Neural progenitor cell (in vitro differentiated cells): Measurements from ENCODE around the gene GPD2. TPM values are rescaled to one million over a fixed set of nuclear protein-coding genes. Genes with fewer than 3 reads are reported as not detected.
"Not testable (repeated sequence)": the region's sequence is repeated elsewhere in the genome, so short reads cannot be mapped to it uniquely, and the experiment has no call there.

ENCODE experiments used
- DNase-seq: peaks from one replicate; pipeline ENCODE4 v3.0.0-alpha.2; 2016; ENCODE audit warnings: low spot score
- H2AFZ ChIP-seq: fragments of 200-600 bp; sonication (generic); replicated peaks from 2 replicates; pipeline ENCODE4 v1.6.1; 2016; ENCODE audit warnings: antibody characterized with exemption
- H3F3A ChIP-seq: fragments of 200-600 bp; sonication (generic); 2 replicates; pipeline ENCODE4 v1.6.1; 2016; ENCODE audit warnings: antibody characterized with exemption, low read depth
- H3K27ac ChIP-seq: fragments of 200-600 bp; sonication (generic); 2 replicates; pipeline ENCODE4 v1.5.1; 2016; ENCODE audit warnings: mild to moderate bottlenecking
- H3K27me3 ChIP-seq: fragments of 200-600 bp; sonication (generic); 2 replicates; pipeline ENCODE4 v1.6.1; 2016; ENCODE audit warnings: mild to moderate bottlenecking, moderate library complexity
- H3K36me3 ChIP-seq: fragments of 200-600 bp; sonication (generic); 2 replicates; pipeline ENCODE4 v1.5.1; 2016
- H3K4me1 ChIP-seq: fragments of 200-600 bp; sonication (generic); 2 replicates; pipeline ENCODE4 v1.6.1; 2016; ENCODE audit warnings: mixed run types
- H3K4me2 ChIP-seq: fragments of 200-600 bp; sonication (generic); 2 replicates; pipeline ENCODE4 v1.6.1; 2016
- H3K4me3 ChIP-seq: fragments of 200-600 bp; sonication (generic); 2 replicates; pipeline ENCODE4 v1.5.1; 2016
- H3K79me2 ChIP-seq: fragments of 200-600 bp; sonication (generic); 2 replicates; pipeline ENCODE4 v1.6.1; 2016; ENCODE audit warnings: low read depth
- H3K9ac ChIP-seq: fragments of 200-600 bp; sonication (generic); 2 replicates; pipeline ENCODE4 v1.6.1; 2016
- H3K9me3 ChIP-seq: fragments of 200-600 bp; sonication (generic); 2 replicates; pipeline ENCODE4 v1.5.1; 2016; ENCODE audit warnings: low read depth
- H4K20me1 ChIP-seq: fragments of 200-600 bp; sonication (generic); 2 replicates; pipeline ENCODE4 v1.6.1; 2016; ENCODE audit warnings: low read depth
- H3K27ac Mint-ChIP-seq: 3 replicates; pipeline ENCODE4 v1.8.0; 2021; ENCODE audit warnings: mixed read lengths
- H3K27me3 Mint-ChIP-seq: 2 replicates; pipeline ENCODE4 v1.8.0; 2022; ENCODE audit warnings: low read depth, mild to moderate bottlenecking, inconsistent platforms, moderate library complexity, mixed read lengths; ENCODE audit not compliant: insufficient read depth
- H3K36me3 Mint-ChIP-seq: 3 replicates; pipeline ENCODE4 v1.8.0; 2021; ENCODE audit warnings: mixed read lengths
- H3K4me1 Mint-ChIP-seq: 3 replicates; pipeline ENCODE4 v1.8.0; 2021; ENCODE audit warnings: mixed read lengths
- H3K4me3 Mint-ChIP-seq: 3 replicates; pipeline ENCODE4 v1.8.0; 2021; ENCODE audit warnings: mild to moderate bottlenecking, moderate library complexity, mixed read lengths
- H3K9me3 Mint-ChIP-seq: 3 replicates; pipeline ENCODE4 v1.8.0; 2020; ENCODE audit warnings: mixed read lengths
- EZH2 ChIP-seq: fragments of 200-600 bp; sonication (generic); IDR thresholded peaks from 2 replicates; pipeline ENCODE4 v1.6.1; 2017; ENCODE audit warnings: antibody characterized with exemption, mild to moderate bottlenecking, moderate library complexity
- EZH2phosphoT487 ChIP-seq: fragments of 200-600 bp; sonication (generic); IDR thresholded peaks from 2 replicates; pipeline ENCODE4 v1.6.1; 2017; ENCODE audit warnings: antibody characterized with exemption
- total RNA-seq: library from RNA; depleted of rRNA; stranded (reverse); fragments of >200 nt; gene quantifications from 2 replicates; pipeline ENCODE4 v1.2.3, GENCODE V29; 2015; ENCODE audit warnings: low replicate concordance
- TF ChIP-seq, protein P1 (sequence below): fragments of 200-600 bp; sonication (generic); IDR thresholded peaks from 2 replicates; pipeline ENCODE4 v1.5.1; 2017; ENCODE audit warnings: antibody characterized with exemption, mild to moderate bottlenecking

The GPD2 gene
- total RNA-seq, 1 donor from 2014 or later: 176 TPM

DNA sequence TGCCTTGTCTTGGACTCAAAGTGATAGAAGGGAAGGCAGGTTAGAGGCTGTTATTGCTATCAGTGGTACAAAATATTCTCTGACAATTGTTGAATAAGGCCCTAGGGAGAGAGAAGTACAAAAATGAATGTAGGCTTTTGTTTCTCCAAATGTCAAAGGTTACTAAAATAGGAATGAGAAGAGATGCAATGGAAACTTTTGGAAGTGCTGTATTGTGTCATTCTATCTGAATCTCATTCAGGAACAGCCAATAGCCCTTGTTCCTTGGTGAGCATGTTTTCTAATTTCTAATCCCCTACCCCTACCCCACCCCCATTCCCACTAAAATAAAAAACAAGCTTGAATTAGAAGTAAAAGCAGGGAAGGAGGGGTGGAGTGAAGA is 166.4 kb downstream of the GPD2 start:
- no peak for TF ChIP-seq EZH2phosphoT487
- no peak for TF ChIP-seq EZH2
- TF ChIP-seq, protein P1, sequence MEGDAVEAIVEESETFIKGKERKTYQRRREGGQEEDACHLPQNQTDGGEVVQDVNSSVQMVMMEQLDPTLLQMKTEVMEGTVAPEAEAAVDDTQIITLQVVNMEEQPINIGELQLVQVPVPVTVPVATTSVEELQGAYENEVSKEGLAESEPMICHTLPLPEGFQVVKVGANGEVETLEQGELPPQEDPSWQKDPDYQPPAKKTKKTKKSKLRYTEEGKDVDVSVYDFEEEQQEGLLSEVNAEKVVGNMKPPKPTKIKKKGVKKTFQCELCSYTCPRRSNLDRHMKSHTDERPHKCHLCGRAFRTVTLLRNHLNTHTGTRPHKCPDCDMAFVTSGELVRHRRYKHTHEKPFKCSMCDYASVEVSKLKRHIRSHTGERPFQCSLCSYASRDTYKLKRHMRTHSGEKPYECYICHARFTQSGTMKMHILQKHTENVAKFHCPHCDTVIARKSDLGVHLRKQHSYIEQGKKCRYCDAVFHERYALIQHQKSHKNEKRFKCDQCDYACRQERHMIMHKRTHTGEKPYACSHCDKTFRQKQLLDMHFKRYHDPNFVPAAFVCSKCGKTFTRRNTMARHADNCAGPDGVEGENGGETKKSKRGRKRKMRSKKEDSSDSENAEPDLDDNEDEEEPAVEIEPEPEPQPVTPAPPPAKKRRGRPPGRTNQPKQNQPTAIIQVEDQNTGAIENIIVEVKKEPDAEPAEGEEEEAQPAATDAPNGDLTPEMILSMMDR: no peak

DNA sequence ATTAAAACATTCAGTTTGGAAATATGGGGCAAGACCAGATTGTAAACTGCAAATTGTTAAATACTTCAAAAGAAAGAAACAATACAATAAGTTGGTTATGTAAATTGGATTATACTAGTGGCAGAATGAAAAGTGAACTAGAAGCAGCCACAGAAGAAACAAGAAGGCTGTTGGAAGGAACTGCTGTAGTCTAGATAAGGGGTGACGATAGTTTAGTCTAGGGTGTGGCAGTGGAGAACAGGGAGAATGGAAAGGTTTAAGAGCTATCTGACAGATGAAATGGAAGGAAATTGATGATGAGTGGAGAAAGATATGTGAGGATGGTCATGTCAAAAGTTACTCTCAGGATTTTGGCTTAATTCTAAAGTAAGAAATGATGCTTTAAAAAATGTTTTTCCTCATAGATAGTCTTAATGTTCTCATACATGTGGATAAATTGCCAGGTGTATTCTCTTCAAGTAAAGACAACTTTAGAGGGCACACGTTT is 179.7 kb downstream of the GPD2 start:
- Mint-ChIP-seq H3K9me3 (no peaks in the 10 kb centered on the region), H3K36me3 (no peaks in the 10 kb centered on the region), H3K4me1 (no peaks in the 10 kb centered on the region), H3K27ac (no peak overlapping the region), H3K27me3 (no peaks in the 10 kb centered on the region), H3K4me3 (no peak overlapping the region)
- no peaks in the 10 kb centered on the region for H3K36me3 ChIP-seq
- no peak overlapping the region for H3K27ac ChIP-seq
- no peak overlapping the region for H3K4me3 ChIP-seq
- no peaks in the 10 kb centered on the region for H3K27me3 ChIP-seq
- TF ChIP-seq EZH2phosphoT487: no peak
- TF ChIP-seq, protein P1: no peak
- TF ChIP-seq EZH2: no peak
- no peak overlapping the region for H3K4me2 ChIP-seq
- H3K79me2 ChIP-seq: no peaks in the 10 kb centered on the region
- no peaks in the 10 kb centered on the region for H3F3A ChIP-seq
- no peak overlapping the region for H3K9ac ChIP-seq
- no peaks in the 10 kb centered on the region for H3K9me3 ChIP-seq
- H2AFZ ChIP-seq: no peak overlapping the region
- no peak for DNase-seq
- H4K20me1 ChIP-seq: no peaks in the 10 kb centered on the region
- peaks cover 6% of the 10 kb centered on the region for H3K4me1 ChIP-seq

More for the DNA sequence above, 166.4 kb downstream of the GPD2 start:
- H3K9me3 Mint-ChIP-seq: no peaks in the 10 kb centered on the region
- H3K4me1 Mint-ChIP-seq: peaks cover 3% of the 10 kb centered on the region
- H3K36me3 ChIP-seq: no peaks in the 10 kb centered on the region
- H3K27me3 ChIP-seq: no peaks in the 10 kb centered on the region
- H3K36me3 Mint-ChIP-seq: no peaks in the 10 kb centered on the region
- H2AFZ ChIP-seq: no peak overlapping the region
- H3K4me2 ChIP-seq: no peak overlapping the region
- no peak overlapping the region for H3K4me3 ChIP-seq
- H3K9ac ChIP-seq: no peak overlapping the region
- DNase-seq: no peak
- H4K20me1 ChIP-seq: no peaks in the 10 kb centered on the region
- no peak overlapping the region for H3K27ac ChIP-seq
- peaks cover 7% of the 10 kb centered on the region for H3K4me1 ChIP-seq
- no peak overlapping the region for H3K4me3 Mint-ChIP-seq
- no peaks in the 10 kb centered on the region for H3K27me3 Mint-ChIP-seq
- H3K9me3 ChIP-seq: no peaks in the 10 kb centered on the region
- no peaks in the 10 kb centered on the region for H3F3A ChIP-seq
- H3K79me2 ChIP-seq: no peaks in the 10 kb centered on the region
- no peak overlapping the region for H3K27ac Mint-ChIP-seq

DNA sequence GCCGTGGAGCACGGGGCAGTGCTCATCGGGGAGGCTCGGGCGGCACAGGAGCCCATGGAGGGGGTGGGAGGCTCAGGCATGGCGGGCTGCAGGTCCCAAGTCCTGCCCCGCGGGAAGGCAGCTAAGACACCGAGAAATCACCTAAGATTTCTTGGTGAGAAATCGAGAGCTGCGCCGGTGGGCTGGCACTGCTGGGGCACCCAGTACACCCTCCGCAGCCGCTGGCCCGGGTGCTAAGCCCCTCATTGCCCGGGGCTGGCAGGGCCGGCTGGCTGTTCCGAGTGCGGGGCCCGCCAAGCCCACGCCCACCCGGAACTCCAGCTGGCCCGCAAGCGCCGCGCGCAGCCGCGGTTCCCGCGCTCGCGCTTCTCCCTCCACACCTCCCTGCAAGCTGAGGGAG is 181.9 kb downstream of the GPD2 start:
- H2AFZ ChIP-seq, DNase-seq, H3K27ac Mint-ChIP-seq, H3K27me3 ChIP-seq, H3K4me1 Mint-ChIP-seq, H3K9me3 Mint-ChIP-seq, H3K4me1 ChIP-seq, H3K4me3 ChIP-seq, H3K36me3 ChIP-seq, H4K20me1 ChIP-seq, H3K27ac ChIP-seq, H3K9ac ChIP-seq, H3K9me3 ChIP-seq, H3K4me3 Mint-ChIP-seq, H3K4me2 ChIP-seq, H3F3A ChIP-seq, H3K36me3 Mint-ChIP-seq, H3K27me3 Mint-ChIP-seq, H3K79me2 ChIP-seq: not testable (repeated sequence)

DNA sequence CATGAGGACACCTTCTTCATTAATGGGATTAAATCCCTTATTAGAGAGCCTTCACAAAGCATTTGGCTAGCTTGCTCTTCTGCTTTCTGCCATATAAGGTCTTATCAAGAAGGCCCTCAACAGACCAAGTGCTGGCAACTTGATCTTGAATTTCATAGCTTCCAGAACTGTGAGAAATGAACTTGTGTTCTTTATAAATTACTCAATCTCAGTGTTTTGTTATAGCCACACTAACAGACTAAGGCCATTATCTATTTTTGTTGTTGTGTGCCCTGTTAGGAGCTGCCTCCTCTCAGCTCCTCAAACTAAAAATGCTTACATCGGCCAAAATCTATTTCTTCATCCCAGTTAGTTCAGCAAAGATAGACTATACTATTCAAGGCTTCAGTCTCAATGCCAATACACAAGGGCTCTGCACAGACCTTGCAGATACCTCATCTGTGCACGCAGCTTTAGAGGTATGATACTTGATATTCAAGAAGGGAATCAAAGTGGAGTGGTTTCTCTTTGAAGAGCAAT is 182.9 kb downstream of the GPD2 start:
- H3K4me3 ChIP-seq: no peak overlapping the region

More for the DNA sequence above, 182.9 kb downstream of the GPD2 start:
- no peak overlapping the region for H2AFZ ChIP-seq
- no peak overlapping the region for H3K27ac ChIP-seq
- DNase-seq: no peak
- no peaks in the 10 kb centered on the region for H3K36me3 Mint-ChIP-seq
- H3K4me2 ChIP-seq: no peak overlapping the region
- no peak for TF ChIP-seq EZH2phosphoT487
- no peak for TF ChIP-seq EZH2
- TF ChIP-seq, protein P1: no peak
- H3K9me3 ChIP-seq: no peaks in the 10 kb centered on the region
- H4K20me1 ChIP-seq: no peaks in the 10 kb centered on the region
- no peaks in the 10 kb centered on the region for H3K27me3 Mint-ChIP-seq
- H3F3A ChIP-seq: no peaks in the 10 kb centered on the region
- H3K27me3 ChIP-seq: no peaks in the 10 kb centered on the region
- H3K4me3 Mint-ChIP-seq: no peak overlapping the region
- no peaks in the 10 kb centered on the region for H3K79me2 ChIP-seq
- H3K9ac ChIP-seq: no peak overlapping the region
- no peaks in the 10 kb centered on the region for H3K4me1 Mint-ChIP-seq
- H3K9me3 Mint-ChIP-seq: peaks cover 6% of the 10 kb centered on the region
- H3K36me3 ChIP-seq: no peaks in the 10 kb centered on the region
- no peak overlapping the region for H3K27ac Mint-ChIP-seq
- H3K4me1 ChIP-seq: no peaks in the 10 kb centered on the region
